GM20000 (cell line): Measurements from ENCODE around the gene FAM107B.
A peak's percentile ranks its signal among the peaks of the same experiment; 100 is the strongest.

Source experiments
- DNase-seq: peaks from one replicate; pipeline ENCODE4 v3.0.0; 2012; ENCODE audit warnings: low spot score
- CTCF ChIP-seq: IDR thresholded peaks from 2 replicates; pipeline ENCODE4 v1.5.1; 2012; ENCODE audit warnings: mild to moderate bottlenecking, control low read depth; ENCODE audit errors: extremely low read depth, missing control alignments

The FAM107B gene

GRCh38 chr10:14547816-14548215 lies 226.9 kb downstream of the FAM107B start:
- no peak for DNase-seq
- no peak for TF ChIP-seq CTCF

GRCh38 chr10:14545827-14546226 lies 228.9 kb downstream of the FAM107B start:
- TF ChIP-seq CTCF = no peak
- no peak for DNase-seq

- TF ChIP-seq CTCF = no peak
- no peak for DNase-seq
These were observed 230.8 kb downstream of the FAM107B start for GRCh38 chr10:14543904-14544210.

- no peak for DNase-seq
- TF ChIP-seq CTCF = peak; percentile 8
These were observed 231.4 kb downstream of the FAM107B start for GRCh38 chr10:14543046-14543903.

GRCh38 chr10:14541379-14541778 lies 233.3 kb downstream of the FAM107B start:
- no peak for TF ChIP-seq CTCF
- DNase-seq = no peak

GRCh38 chr10:14540611-14541010 lies 234.1 kb downstream of the FAM107B start:
- DNase-seq = no peak

GRCh38 chr10:14540062-14540461 lies 234.6 kb downstream of the FAM107B start:
- DNase-seq = no peak
- no peak for TF ChIP-seq CTCF

More at GRCh38 chr10:14540611-14541010, 234.1 kb downstream of the FAM107B start:
- TF ChIP-seq CTCF = no peak
